Gastroesophageal sphincter (tissue), 3 donors: ENCODE results near the gene GALK2.

Source experiments
- CTCF ChIP-seq, 4 experiments: fragments of 200-600 bp in 2 of 4; fragments of 450-650 bp in 2 of 4; sonication (generic) in 1 of 4; IDR thresholded peaks; one replicate each; pipeline ENCODE4 v1.5.1; 2017 to 2019; ENCODE audit warnings: antibody characterized with exemption in 4 of 4, mild to moderate bottlenecking in 2 of 4, moderate library complexity in 2 of 4
- EP300 ChIP-seq: sonication (generic); formaldehyde crosslinking; IDR thresholded peaks from one replicate; pipeline ENCODE4 v1.6.1; 2017; ENCODE audit warnings: antibody characterized with exemption, mild to moderate bottlenecking
- POLR2A ChIP-seq, 2 donors: fragments of 450-650 bp; IDR thresholded peaks; one replicate each; pipeline ENCODE4 v1.6.1; 2017; ENCODE audit warnings: antibody characterized with exemption in 2 of 2, mild to moderate bottlenecking in 2 of 2, moderate library complexity in 1 of 2

- TF ChIP-seq POLR2A (IDR thresholded peaks at IDR 0.05) (no peak), EP300 (no peak), CTCF (IDR thresholded peaks at IDR 0.05) (no peak)
Measured at GRCh38 chr15:49248291-49248690, 78.2 kb downstream of the GALK2 start.
